OCI-LY1 (cell line): Measurements from ENCODE around the gene SECTM1.

Experiments used
- H2AFZ ChIP-seq: fragments of 200-600 bp; sonication (generic), shearing (Covaris generic); 2 replicates; pipeline ENCODE4 v1.6.0; 2014; ENCODE audit warnings: antibody characterized with exemption, mild to moderate bottlenecking, low read length
- H3F3A ChIP-seq: fragments of 200-600 bp; sonication (generic), shearing (Covaris generic); 2 replicates; pipeline ENCODE4 v1.6.0; 2014; ENCODE audit warnings: mild to moderate bottlenecking, antibody characterized with exemption, low read length, moderate library complexity; ENCODE audit not compliant: insufficient read depth
- H3K27ac ChIP-seq: fragments of 200-600 bp; sonication (generic); 2 replicates; pipeline ENCODE4 v1.5.1; 2014; ENCODE audit warnings: low read length, mixed run types, mild to moderate bottlenecking, low read depth; ENCODE audit not compliant: poor library complexity, severe bottlenecking
- H3K27me3 ChIP-seq: fragments of 200-600 bp; sonication (generic); 2 replicates; pipeline ENCODE4 v1.6.0; 2014; ENCODE audit warnings: antibody characterized with exemption, mild to moderate bottlenecking, low read length, moderate library complexity; ENCODE audit not compliant: insufficient read depth
- H3K36me3 ChIP-seq: fragments of 200-600 bp; sonication (generic); 2 replicates; pipeline ENCODE4 v1.6.1; 2014; ENCODE audit warnings: mild to moderate bottlenecking, antibody characterized with exemption, low read length, moderate library complexity, mixed read lengths; ENCODE audit not compliant: insufficient read depth
- H3K4me1 ChIP-seq: fragments of 200-600 bp; sonication (generic); 2 replicates; pipeline ENCODE4 v1.5.1; 2014; ENCODE audit warnings: mild to moderate bottlenecking, low read length, moderate library complexity; ENCODE audit not compliant: insufficient read depth, severe bottlenecking
- H3K4me2 ChIP-seq: fragments of 200-600 bp; sonication (generic), shearing (Covaris generic); 2 replicates; pipeline ENCODE4 v1.6.1; 2014; ENCODE audit warnings: low read length
- H3K4me3 ChIP-seq: fragments of 200-600 bp; sonication (generic); 2 replicates; pipeline ENCODE4 v1.5.1; 2014; ENCODE audit warnings: low read length, low read depth, mild to moderate bottlenecking, mixed read lengths; ENCODE audit not compliant: poor library complexity, severe bottlenecking
- H3K79me2 ChIP-seq: fragments of 200-600 bp; shearing (Covaris generic); 2 replicates; pipeline ENCODE4 v1.6.1; 2016; ENCODE audit warnings: mixed run types, low read length, mixed read lengths; ENCODE audit not compliant: insufficient read depth
- H3K9ac ChIP-seq: fragments of 200-600 bp; sonication (generic), shearing (Covaris generic); 2 replicates; pipeline ENCODE4 v1.6.1; 2014; ENCODE audit warnings: mild to moderate bottlenecking, low read length, mixed read lengths
- H3K9me2 ChIP-seq: fragments of 200-600 bp; sonication (generic), shearing (Covaris generic); 2 replicates; pipeline ENCODE4 v1.6.1; 2014; ENCODE audit warnings: low read depth, mild to moderate bottlenecking, low read length, mixed read lengths
- H3K9me3 ChIP-seq: fragments of 200-600 bp; shearing (Covaris generic); 2 replicates; pipeline ENCODE4 v1.6.1; 2014; ENCODE audit warnings: low read length, mixed read lengths
- H4K20me1 ChIP-seq: fragments of 200-600 bp; sonication (generic), shearing (Covaris generic); 2 replicates; pipeline ENCODE4 v1.6.0; 2016; ENCODE audit warnings: mild to moderate bottlenecking, low read length; ENCODE audit not compliant: insufficient read depth
- EZH2 ChIP-seq: fragments of 200-600 bp; sonication (generic), shearing (Covaris generic); IDR thresholded peaks from 2 replicates; pipeline ENCODE4 v1.8.0; 2017; ENCODE audit warnings: borderline replicate concordance, mixed run types, mild to moderate bottlenecking, antibody characterized with exemption, low read length, moderate library complexity, mixed read lengths
- TF ChIP-seq, protein P1 (sequence below): fragments of 200-600 bp; sonication (generic), shearing (Covaris generic); IDR thresholded peaks from 2 replicates; pipeline ENCODE4 v1.5.1; 2017; ENCODE audit warnings: mild to moderate bottlenecking, antibody characterized with exemption, low read length, moderate library complexity, mixed read lengths

Gene SECTM1

DNA sequence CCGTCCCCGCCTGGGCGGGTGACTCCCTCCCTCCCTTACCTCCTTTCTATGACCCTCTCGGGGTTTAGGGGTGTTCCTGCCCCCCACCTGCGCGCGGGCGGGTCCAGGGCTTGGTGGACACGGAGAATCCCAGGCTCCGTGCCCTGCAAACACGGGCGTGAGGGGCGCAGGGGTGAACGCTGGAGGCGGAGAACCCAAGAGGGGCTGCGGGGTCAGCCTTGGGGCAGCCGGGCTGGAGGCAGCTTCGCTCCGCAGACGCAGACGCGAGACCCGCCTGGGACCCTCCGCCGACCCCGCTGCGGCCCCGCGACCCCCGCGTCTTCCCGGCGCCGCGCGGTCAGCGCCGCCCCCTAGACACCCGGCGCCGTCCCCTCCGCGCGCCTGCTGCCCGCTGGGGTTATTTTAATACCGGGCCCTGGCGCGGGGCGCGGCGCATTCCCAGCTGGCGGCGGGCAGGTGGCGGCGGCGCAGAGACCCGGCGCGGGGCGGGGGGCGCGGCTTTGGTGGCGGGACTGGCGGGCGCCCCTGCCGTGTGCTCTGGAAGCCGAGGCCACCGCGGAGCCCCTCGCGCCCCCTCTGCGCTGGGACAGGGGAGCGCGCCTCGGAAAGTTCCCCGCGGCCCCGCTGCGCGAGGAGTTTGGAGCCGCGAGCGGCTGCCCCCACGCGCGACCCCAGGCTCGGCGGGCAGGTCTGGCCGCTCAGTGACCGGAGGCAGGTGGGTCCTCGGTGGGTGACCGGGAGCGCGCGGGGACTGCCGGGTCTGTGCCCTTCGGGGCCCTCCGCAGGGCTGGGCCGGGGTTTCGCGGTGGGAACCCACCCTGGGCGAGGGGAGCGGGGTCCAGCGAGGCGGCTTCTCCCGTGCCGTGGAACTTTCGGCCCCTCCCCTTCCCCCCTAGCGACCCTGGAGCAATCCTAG, 38.0 kb upstream of the SECTM1 start, which contains the start of gene UTS2R:
Gene UTS2R, plus strand, starts transcription at position 433 of the 916 bp plus-strand sequence. CDS start 2,560 bp downstream, outside the sequence.
- TF ChIP-seq EZH2 = no peak
- TF ChIP-seq, protein P1, sequence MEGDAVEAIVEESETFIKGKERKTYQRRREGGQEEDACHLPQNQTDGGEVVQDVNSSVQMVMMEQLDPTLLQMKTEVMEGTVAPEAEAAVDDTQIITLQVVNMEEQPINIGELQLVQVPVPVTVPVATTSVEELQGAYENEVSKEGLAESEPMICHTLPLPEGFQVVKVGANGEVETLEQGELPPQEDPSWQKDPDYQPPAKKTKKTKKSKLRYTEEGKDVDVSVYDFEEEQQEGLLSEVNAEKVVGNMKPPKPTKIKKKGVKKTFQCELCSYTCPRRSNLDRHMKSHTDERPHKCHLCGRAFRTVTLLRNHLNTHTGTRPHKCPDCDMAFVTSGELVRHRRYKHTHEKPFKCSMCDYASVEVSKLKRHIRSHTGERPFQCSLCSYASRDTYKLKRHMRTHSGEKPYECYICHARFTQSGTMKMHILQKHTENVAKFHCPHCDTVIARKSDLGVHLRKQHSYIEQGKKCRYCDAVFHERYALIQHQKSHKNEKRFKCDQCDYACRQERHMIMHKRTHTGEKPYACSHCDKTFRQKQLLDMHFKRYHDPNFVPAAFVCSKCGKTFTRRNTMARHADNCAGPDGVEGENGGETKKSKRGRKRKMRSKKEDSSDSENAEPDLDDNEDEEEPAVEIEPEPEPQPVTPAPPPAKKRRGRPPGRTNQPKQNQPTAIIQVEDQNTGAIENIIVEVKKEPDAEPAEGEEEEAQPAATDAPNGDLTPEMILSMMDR = no peak
- Histone ChIP-seq H3K9me2 (no peaks in the 10 kb centered on the region), H3K9ac (peak within 1 kb of the TSS; percentile 43; the same call in 1 of the 2 replicates), H3K27ac (no peak within 1 kb of the TSS), H2AFZ (no peak within 1 kb of the TSS; the same call in 1 of the 2 replicates), H3K79me2 (no peaks in the 10 kb centered on the region), H3K9me3 (no peaks in the 10 kb centered on the region), H3K36me3 (no peaks in the 10 kb centered on the region; the same call in 1 of the 2 replicates), H3K4me2 (peak within 1 kb of the TSS; percentile 81), H3K27me3 (no peaks in the 10 kb centered on the region; the same call in 1 of the 2 replicates), H3K4me3 (peak within 1 kb of the TSS; percentile 37), H3F3A (no peaks in the 10 kb centered on the region; the same call in 1 of the 2 replicates), H3K4me1 (peaks cover 16% of the 10 kb centered on the region), H4K20me1 (no peaks in the 10 kb centered on the region)

DNA sequence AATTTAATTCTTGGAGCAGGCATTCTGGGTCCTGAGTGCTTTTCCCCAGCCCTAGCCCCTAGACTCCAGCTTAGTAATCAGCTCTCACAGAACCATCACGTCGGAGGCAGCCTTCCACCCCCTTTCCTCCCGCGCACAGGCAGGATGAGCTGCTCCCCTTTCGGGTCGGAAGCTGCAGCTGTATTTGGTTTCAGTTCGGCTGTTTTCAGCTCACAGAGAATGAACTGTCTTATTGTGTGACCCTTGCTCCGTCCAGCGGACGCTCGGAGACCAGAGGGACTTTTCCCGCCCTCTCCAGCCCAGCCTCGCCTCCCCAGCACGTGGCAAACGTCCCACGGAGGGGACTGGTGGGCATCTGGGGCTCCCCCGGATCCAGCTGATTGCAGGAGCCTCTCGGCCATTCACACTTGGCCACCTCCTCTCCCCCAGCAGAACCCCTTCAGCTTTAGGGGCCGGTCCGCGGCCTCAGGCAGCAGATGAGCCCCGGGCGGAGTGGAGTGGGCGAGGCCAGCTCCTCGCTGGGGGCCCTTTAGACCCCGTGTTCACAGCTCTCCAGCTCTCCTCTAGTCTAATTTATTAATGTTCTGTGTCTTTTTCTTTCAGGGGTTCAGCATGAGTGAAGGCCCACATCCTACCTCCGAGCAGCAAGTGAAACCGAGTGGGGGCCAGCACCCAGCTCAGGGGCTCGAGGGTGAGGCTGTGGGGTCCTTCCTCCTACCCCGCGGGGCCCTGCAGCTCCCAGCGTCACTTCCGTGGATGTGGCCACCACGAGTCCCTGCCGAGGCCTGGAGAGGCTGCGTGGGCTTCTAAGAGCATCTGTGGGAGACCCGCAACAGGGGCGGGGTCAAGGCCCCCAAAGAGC, 37.1 kb upstream of the SECTM1 start:
- H3K9ac ChIP-seq = peak overlapping the region; percentile 43; the same call in 1 of the 2 replicates
- peak overlapping the region; percentile 81 for H3K4me2 ChIP-seq
- H3K27me3 ChIP-seq = no peaks in the 10 kb centered on the region; the same call in 1 of the 2 replicates
- H4K20me1 ChIP-seq = no peaks in the 10 kb centered on the region
- H3K9me2 ChIP-seq = no peaks in the 10 kb centered on the region
- no peaks in the 10 kb centered on the region for H3K79me2 ChIP-seq
- peak overlapping the region; percentile 37 for H3K4me3 ChIP-seq
- no peaks in the 10 kb centered on the region; the same call in 1 of the 2 replicates for H3K36me3 ChIP-seq
- no peaks in the 10 kb centered on the region for H3K9me3 ChIP-seq
- TF ChIP-seq EZH2 = no peak
- no peaks in the 10 kb centered on the region; the same call in 1 of the 2 replicates for H3F3A ChIP-seq
- no peak overlapping the region; the same call in 1 of the 2 replicates for H2AFZ ChIP-seq
- no peak overlapping the region for H3K27ac ChIP-seq
- peaks cover 16% of the 10 kb centered on the region for H3K4me1 ChIP-seq

DNA sequence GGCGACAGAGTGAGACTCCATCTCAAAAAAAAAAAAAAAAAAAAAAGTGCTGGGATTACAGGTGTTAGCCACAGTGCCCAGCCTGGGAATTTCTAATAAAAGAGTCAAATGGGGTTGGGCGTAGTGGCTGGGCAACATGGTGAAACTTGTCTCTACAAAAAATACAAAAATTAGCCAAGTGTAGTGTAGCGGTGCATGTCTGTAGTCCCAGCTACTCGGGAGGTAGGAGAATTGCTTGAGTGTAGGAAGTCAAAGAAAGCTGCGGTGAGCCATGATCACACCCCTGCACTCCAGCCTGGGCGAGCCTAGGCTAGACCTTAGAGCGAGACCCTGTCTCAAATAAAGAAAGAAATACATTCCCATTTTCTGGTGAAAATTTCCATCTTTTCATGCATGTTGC, 35.6 kb upstream of the SECTM1 start:
- no peaks in the 10 kb centered on the region; the same call in 1 of the 2 replicates for H3F3A ChIP-seq
- no peak overlapping the region for H2AFZ ChIP-seq
- no peak overlapping the region for H3K4me2 ChIP-seq
- H3K4me3 ChIP-seq = no peak overlapping the region
- TF ChIP-seq, protein P1 = no peak
- no peak for TF ChIP-seq EZH2
- no peaks in the 10 kb centered on the region for H4K20me1 ChIP-seq
- no peaks in the 10 kb centered on the region; the same call in 1 of the 2 replicates for H3K27me3 ChIP-seq
- no peak overlapping the region for H3K9ac ChIP-seq
- H3K27ac ChIP-seq = no peak overlapping the region
- peaks cover 16% of the 10 kb centered on the region for H3K4me1 ChIP-seq
- H3K36me3 ChIP-seq = no peaks in the 10 kb centered on the region; the same call in 1 of the 2 replicates
- no peaks in the 10 kb centered on the region for H3K9me2 ChIP-seq
- H3K79me2 ChIP-seq = no peaks in the 10 kb centered on the region
- no peaks in the 10 kb centered on the region for H3K9me3 ChIP-seq
